ENCODE results near the gene PLPP7.

GRCh38 chr9:131262327-131263032 lies 27.0 kb upstream of the PLPP7 start:
- TF ChIP-seq KDM5A (IDR thresholded peaks at IDR 0.05) (no peak), KDM1A (IDR thresholded peaks at IDR 0.05; ENCODE audit: low read depth) (no peak), CTCF (IDR thresholded peaks at IDR 0.05) (no peak), POLR2A (IDR thresholded peaks at IDR 0.05; ENCODE audit: low read length) (no peak)

Measured in A549 (cell line).